Measurements from ENCODE around the gene ORC3.
A peak's percentile ranks its signal among the peaks of the same experiment; 100 is the strongest.

ORC3 gene

GRCh38 chr6:87589693-87590416, at the start of gene ORC3, which contains the start of gene RARS2:
Gene ORC3, plus strand, starts transcription at chr6:87590135. Its CDS starts 34 bp downstream, at chr6:87590169.
Gene RARS2, minus strand, starts transcription at chr6:87589987. Its CDS starts 30 bp downstream, at chr6:87589957.
- peak; percentile 97 for DNase-seq (ENCODE audit: low read depth)
- TF ChIP-seq MYC (IDR thresholded peaks at IDR 0.05; ENCODE audit: low read depth, low read length) (no peak), MAX (IDR thresholded peaks at IDR 0.05; ENCODE audit: low read depth, low read length) (peak; percentile 45; the same call in 1 of the 2 replicates), CTCF (IDR thresholded peaks at IDR 0.05; ENCODE audit: low read depth, low read length) (no peak), POLR2A (IDR thresholded peaks at IDR 0.05; ENCODE audit: extremely low read depth, insufficient read length) (peak; percentile 90)
- H3K4me3 ChIP-seq (ENCODE audit: low read depth, low read length), result peak within 1 kb of the TSS; percentile 97

- H3K4me3 ChIP-seq (ENCODE audit: low read depth, low read length), result no peak overlapping the region
- no peak for DNase-seq (ENCODE audit: low read depth)
- TF ChIP-seq CTCF (IDR thresholded peaks at IDR 0.05; ENCODE audit: low read depth, low read length) (no peak), POLR2A (IDR thresholded peaks at IDR 0.05; ENCODE audit: extremely low read depth, insufficient read length) (no peak), MYC (IDR thresholded peaks at IDR 0.05; ENCODE audit: low read depth, low read length) (no peak), MAX (IDR thresholded peaks at IDR 0.05; ENCODE audit: low read depth, low read length) (no peak)
Measured at GRCh38 chr6:87540539-87540938, 49.4 kb upstream of the ORC3 start.

GRCh38 chr6:87541041-87541440, 48.9 kb upstream of the ORC3 start:
- DNase-seq (ENCODE audit: low read depth), result no peak
- TF ChIP-seq MYC (IDR thresholded peaks at IDR 0.05; ENCODE audit: low read depth, low read length) (no peak), MAX (IDR thresholded peaks at IDR 0.05; ENCODE audit: low read depth, low read length) (no peak), CTCF (IDR thresholded peaks at IDR 0.05; ENCODE audit: low read depth, low read length) (no peak), POLR2A (IDR thresholded peaks at IDR 0.05; ENCODE audit: extremely low read depth, insufficient read length) (no peak)
- H3K4me3 ChIP-seq (ENCODE audit: low read depth, low read length), result no peak overlapping the region

GRCh38 chr6:87541744-87542143, 48.2 kb upstream of the ORC3 start:
- TF ChIP-seq MYC (IDR thresholded peaks at IDR 0.05; ENCODE audit: low read depth, low read length) (no peak), POLR2A (IDR thresholded peaks at IDR 0.05; ENCODE audit: extremely low read depth, insufficient read length) (no peak), MAX (IDR thresholded peaks at IDR 0.05; ENCODE audit: low read depth, low read length) (no peak), CTCF (IDR thresholded peaks at IDR 0.05; ENCODE audit: low read depth, low read length) (no peak)
- no peak for DNase-seq (ENCODE audit: low read depth)
- H3K4me3 ChIP-seq (ENCODE audit: low read depth, low read length), result no peak overlapping the region

GRCh38 chr6:87543696-87544473, 46.0 kb upstream of the ORC3 start:
- TF ChIP-seq CTCF (IDR thresholded peaks at IDR 0.05; ENCODE audit: low read depth, low read length), result no peak
- TF ChIP-seq POLR2A (IDR thresholded peaks at IDR 0.05; ENCODE audit: extremely low read depth, insufficient read length), result no peak
- no peak for DNase-seq (ENCODE audit: low read depth)
- H3K4me3 ChIP-seq (ENCODE audit: low read depth, low read length), result no peak overlapping the region

Data from NB4 (cell line).